H1 (cell line): ENCODE results near the gene CD4.

Experiments
- CEBPB ChIP-seq: IDR thresholded peaks from 2 replicates; pipeline ENCODE4 v1.6.1; 2012; ENCODE audit warnings: low read depth, low read length
- CTCF ChIP-seq, 3 experiments: IDR thresholded peaks; 1 replicate in 2 of 3; 2 replicates in 1 of 3; pipeline versions ENCODE4 v1.5.1 to v1.6.1; 2011; ENCODE audit warnings: low read length in 3 of 3, mild to moderate bottlenecking in 3 of 3, inconsistent platforms in 2 of 3, low read depth in 1 of 3, moderate library complexity in 1 of 3; ENCODE audit not compliant: insufficient read depth in 1 of 3; ENCODE audit errors: control extremely low read depth in 1 of 3
- JUN ChIP-seq: IDR thresholded peaks from 2 replicates; pipeline ENCODE4 v1.6.1; 2011; ENCODE audit warnings: low read depth, mild to moderate bottlenecking, improper control_type of control experiment, low read length
- MAX ChIP-seq: IDR thresholded peaks from 2 replicates; pipeline ENCODE4 v1.6.1; 2012; ENCODE audit warnings: inconsistent platforms
- NRF1 ChIP-seq: IDR thresholded peaks from 2 replicates; pipeline ENCODE4 v1.6.1; 2011; ENCODE audit warnings: mild to moderate bottlenecking, low read depth, low read length, improper control_type of control experiment
- POLR2A ChIP-seq, 2 experiments: IDR thresholded peaks; 1 replicate in 1 of 2; 2 replicates in 1 of 2; pipeline ENCODE4 v1.6.1; 2011; ENCODE audit warnings: low read depth in 2 of 2, low read length in 2 of 2, mild to moderate bottlenecking in 2 of 2; ENCODE audit errors: control extremely low read depth in 1 of 2
- POLR2AphosphoS5 ChIP-seq: IDR thresholded peaks from 2 replicates; pipeline ENCODE4 v1.6.1; 2011; ENCODE audit warnings: low read depth, low read length
- SP2 ChIP-seq: IDR thresholded peaks from 2 replicates; pipeline ENCODE4 v1.6.1; 2012; ENCODE audit warnings: mild to moderate bottlenecking, low read length, inconsistent platforms

DNA sequence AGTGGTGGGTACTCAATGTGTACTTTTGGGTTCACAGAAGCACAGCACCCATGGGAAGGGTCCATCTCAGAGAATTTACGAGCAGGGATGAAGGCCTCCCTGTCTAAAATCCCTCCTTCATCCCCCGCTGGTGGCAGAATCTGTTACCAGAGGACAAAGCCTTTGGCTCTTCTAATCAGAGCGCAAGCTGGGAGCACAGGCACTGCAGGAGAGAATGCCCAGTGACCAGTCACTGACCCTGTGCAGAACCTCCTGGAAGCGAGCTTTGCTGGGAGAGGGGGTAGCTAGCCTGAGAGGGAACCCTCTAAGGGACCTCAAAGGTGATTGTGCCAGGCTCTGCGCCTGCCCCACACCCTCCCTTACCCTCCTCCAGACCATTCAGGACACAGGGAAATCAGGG lies 30.8 kb downstream of the CD4 start:
- no peak for TF ChIP-seq CTCF (IDR thresholded peaks at IDR 0.05; ENCODE audit: control extremely low read depth in 1 of 3, insufficient read depth in 1 of 3, low read depth in 1 of 3, low read length in 3 of 3)
- TF ChIP-seq MAX, result no peak
- no peak for TF ChIP-seq JUN
- TF ChIP-seq CEBPB, result no peak
- no peak for TF ChIP-seq POLR2A (IDR thresholded peaks at IDR 0.05; ENCODE audit: control extremely low read depth in 1 of 2, low read depth in 2 of 2, low read length in 2 of 2)
- TF ChIP-seq POLR2AphosphoS5, result no peak
- TF ChIP-seq NRF1, result no peak
- no peak for TF ChIP-seq SP2
